Inflammatory macrophage treated with lipopolysaccharide for 1 hour (primary cell): Measurements from ENCODE around the gene GATAD2B.

Source experiments
- DNase-seq, 2 donors: peaks; one replicate each; pipeline ENCODE4 v3.0.0-alpha.2; 2020 to 2022

Gene GATAD2B

GRCh38 chr1:153827168-153827964 lies 95.4 kb downstream of the GATAD2B start:
- DNase-seq: no peak

GRCh38 chr1:153818876-153819275 lies 103.9 kb downstream of the GATAD2B start:
- no peak for DNase-seq

GRCh38 chr1:153816283-153816889 lies 106.4 kb downstream of the GATAD2B start:
- DNase-seq: no peak

DNA sequence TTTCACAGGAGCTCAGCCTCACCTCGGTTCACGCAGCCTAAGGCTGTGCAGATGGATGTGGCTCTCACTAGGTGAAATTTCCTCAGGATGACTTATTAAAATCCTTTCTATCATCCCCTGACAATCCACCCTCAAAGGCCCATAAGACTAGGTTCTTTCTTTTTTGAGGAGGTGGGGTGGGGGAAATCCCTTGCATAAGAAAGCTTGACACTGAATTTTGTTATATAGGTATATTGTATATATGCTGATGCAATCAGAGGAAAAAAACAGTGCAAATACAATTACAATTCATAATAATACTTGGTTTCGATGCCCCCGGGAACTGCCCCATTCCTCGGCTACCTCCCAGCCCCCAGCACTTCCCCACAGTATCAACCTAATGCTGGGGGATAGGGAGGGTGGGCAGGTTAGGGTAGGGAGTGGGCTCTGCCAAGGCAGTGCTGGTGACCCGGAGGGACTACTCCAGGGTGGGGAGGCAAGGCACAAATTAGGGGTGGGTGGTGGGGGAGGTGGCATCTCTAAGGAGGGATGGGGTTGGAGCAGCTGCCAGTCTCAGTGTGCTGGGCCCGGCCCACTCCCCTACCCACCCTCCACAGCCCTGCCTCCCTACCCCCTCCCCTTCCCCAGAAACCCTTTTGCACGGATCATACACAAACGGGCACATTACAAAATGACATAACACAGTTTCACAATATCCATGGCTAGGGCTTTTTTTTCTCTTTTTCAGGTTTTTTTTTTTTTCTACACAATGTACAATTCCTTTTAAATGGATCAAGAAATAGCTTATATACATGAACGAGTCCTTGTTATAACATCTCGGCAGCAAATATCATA lies 116.7 kb downstream of the GATAD2B start:
- DNase-seq: peak; percentile 18 to 40

DNA sequence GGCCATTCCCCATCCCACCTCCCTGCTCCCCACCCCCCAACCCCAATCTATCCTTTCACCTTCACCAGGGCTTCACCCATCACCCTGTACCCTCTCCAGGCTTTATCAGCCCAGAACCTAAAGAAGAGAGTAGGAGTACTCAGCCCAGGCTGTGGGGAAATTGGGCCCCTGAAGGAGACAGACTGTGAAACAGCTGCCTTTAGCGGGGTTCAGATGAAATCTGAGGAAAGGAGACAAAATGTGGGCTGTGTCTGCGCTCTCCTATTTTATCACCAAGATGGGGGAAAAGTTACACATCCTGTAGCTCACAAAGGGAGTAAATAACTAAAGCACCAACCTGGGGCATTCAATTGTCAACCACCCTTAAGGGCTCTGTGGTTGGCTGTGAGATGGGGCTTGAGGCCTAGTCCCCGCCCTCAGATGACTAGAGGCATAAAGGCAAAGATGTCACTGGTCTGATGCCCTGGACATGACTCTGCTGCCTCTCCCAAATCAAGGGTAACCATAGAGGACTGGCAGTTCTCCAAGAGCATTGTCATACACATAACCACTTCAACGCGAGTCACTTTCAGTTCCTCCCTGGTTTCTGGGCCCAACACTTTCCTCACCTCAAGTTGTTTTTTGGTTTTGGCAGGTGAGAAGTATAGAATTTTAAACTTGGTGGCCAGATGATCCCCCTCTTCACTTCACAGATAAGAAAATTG lies 117.6 kb downstream of the GATAD2B start:
- peak; percentile 91 to 94 for DNase-seq

- DNase-seq: no peak
Observed at GRCh38 chr1:153804112-153804511, 118.7 kb downstream of the GATAD2B start.

DNA sequence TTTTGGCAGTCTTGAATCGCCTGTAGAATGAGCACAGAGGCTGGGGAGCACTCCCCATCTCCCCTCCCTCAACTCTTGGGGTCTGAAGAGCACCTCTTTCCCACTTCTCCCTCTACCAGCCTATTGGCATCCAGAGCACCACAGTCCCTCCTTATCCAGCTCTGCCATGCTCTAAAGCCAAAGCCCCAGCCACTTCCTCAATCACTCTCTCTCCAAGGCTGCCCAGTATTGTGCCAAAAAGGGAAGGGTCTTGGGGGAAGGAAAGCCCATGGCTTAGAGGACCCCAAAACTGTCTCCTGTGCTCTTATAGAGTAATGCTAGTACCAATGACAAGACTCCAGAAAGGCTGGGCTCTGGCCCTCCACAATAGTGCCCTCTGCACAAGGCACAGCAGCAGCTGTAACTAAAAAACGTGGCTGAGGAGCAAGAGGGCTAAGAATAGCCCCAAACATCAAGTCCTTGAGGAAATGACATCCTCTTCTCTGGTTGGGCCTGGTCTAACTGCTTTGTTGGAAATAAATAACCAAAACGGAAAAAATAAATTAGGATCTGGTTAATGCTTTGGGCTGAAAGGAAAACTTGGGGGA lies 119.2 kb downstream of the GATAD2B start:
- DNase-seq: no peak

GRCh38 chr1:153801786-153802697 lies 120.7 kb downstream of the GATAD2B start:
- no peak for DNase-seq

DNA sequence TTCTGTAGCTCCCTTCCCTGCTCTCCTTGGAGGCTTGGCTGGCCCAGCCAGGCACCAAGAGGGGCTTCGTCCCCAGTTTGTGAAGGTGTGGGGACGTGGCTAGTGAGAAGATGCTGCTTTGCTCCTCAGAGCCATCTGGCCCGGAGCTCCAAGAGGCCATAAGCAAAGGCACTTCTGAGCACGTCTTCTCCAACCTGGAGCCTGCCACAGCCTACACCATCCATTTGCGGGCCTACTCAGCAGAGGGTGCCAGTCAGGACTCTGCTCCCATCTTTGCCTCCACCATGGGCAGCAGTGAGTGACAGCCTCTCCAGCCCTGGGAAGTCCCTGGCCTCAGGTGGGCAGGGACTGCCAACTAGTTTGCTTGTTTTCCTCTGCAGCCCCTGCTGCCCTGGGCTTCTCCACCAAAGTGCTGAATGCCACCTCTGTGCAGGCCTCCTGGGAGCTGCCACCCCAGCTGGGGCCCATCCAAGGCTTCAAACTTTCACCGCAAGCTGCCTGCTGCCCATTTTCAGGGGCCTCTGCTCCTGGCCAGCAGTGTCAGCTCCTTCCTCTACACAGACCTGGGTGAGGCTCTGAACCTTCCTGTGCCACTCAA lies 121.6 kb downstream of the GATAD2B start:
- DNase-seq: no peak

GRCh38 chr1:153800516-153800915 lies 122.3 kb downstream of the GATAD2B start:
- no peak for DNase-seq

GRCh38 chr1:153799566-153800465 lies 123.0 kb downstream of the GATAD2B start:
- no peak for DNase-seq

GRCh38 chr1:153799016-153799415 lies 123.8 kb downstream of the GATAD2B start:
- no peak for DNase-seq

- DNase-seq: no peak
Observed at GRCh38 chr1:153798468-153798780, 124.3 kb downstream of the GATAD2B start.

DNA sequence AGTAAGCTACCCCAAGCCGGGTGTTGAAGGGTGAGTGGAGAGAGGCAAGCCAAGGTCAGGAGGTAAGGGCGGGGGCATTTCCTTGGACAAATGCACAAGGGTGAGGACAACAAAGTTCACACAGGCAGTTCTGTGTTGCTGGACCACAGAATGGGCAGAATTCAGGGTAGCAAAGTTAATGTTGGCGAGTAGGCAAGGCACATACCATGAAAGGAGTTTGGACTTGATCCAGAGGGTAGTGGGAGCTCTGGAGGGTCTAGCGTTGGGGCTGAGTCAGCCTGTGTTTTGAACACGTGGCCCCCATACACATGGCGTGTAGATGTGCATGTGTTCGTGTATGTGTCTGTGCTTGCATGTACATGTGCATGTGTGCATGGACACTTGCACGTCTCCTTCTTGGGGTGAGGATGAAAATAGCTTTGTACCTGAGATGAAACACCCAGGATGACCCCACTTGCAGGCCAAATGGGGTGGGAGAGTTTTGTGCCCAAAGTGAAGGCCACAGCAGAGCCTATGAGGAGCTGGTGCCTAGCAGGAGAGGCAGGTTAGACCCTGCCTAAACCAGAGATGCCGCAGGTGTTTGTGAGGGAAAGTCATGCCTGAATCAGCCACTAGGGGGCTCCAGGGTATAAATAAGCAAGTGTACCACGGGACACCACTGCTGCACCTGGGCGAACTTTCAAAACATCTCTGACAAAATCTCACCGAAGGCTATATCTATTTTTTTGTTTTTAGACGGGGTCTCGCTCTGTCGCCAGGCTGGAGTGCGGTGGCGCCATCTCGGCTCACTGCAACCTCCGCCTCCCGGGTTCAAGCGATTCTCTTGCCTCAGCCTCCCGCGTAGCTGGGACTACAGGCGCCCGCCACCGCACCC lies 125.7 kb downstream of the GATAD2B start:
- peak in 1 of 2 donors; percentile 80 for DNase-seq

- DNase-seq: no peak
Observed at GRCh38 chr1:153795934-153796785, 126.6 kb downstream of the GATAD2B start.

- no peak for DNase-seq
Observed at GRCh38 chr1:153795330-153795837, 127.4 kb downstream of the GATAD2B start.

GRCh38 chr1:153794624-153795329 lies 128.0 kb downstream of the GATAD2B start:
- DNase-seq: no peak
